GM12875 (cell line): Measurements from ENCODE around the gene ANKMY1.

Experiments
- H3K4me3 ChIP-seq: one replicate; pipeline ENCODE4 v1.5.1; 2011; ENCODE audit warnings: low read depth, low read length, control low read depth
- CTCF ChIP-seq: IDR thresholded peaks from 2 replicates; pipeline ENCODE4 v1.5.1; 2011; ENCODE audit warnings: low read depth, mild to moderate bottlenecking, control low read depth, inconsistent platforms, low read length, moderate library complexity, borderline replicate concordance; ENCODE audit not compliant: insufficient read depth

Gene ANKMY1

GRCh38 chr2:240481720-240482119 lies 76.1 kb downstream of the ANKMY1 start:
- H3K4me3 ChIP-seq = no peak overlapping the region
- TF ChIP-seq CTCF = no peak

GRCh38 chr2:240480834-240481623 lies 76.8 kb downstream of the ANKMY1 start:
- H3K4me3 ChIP-seq = no peak overlapping the region
- TF ChIP-seq CTCF = no peak

- no peak for TF ChIP-seq CTCF
- H3K4me3 ChIP-seq = no peak overlapping the region
Observed at GRCh38 chr2:240479111-240479501, 78.7 kb downstream of the ANKMY1 start.

GRCh38 chr2:240478346-240479110 lies 79.3 kb downstream of the ANKMY1 start:
- no peak for TF ChIP-seq CTCF
- H3K4me3 ChIP-seq = no peak overlapping the region

GRCh38 chr2:240477916-240478315 lies 79.9 kb downstream of the ANKMY1 start:
- H3K4me3 ChIP-seq = no peak overlapping the region
- no peak for TF ChIP-seq CTCF

- no peak for TF ChIP-seq CTCF
- H3K4me3 ChIP-seq = no peak overlapping the region
Observed at GRCh38 chr2:240473211-240473610, 84.6 kb downstream of the ANKMY1 start.
